C4-2B (cell line): ENCODE results near the gene MYBPC1.

Experiments used
- ZFX ChIP-seq: fragments of 450-650 bp; IDR thresholded peaks from 2 replicates; pipeline ENCODE4 v1.6.1; 2017
- TF ChIP-seq, protein P1 (sequence below): fragments of 450-650 bp; conservative IDR thresholded peaks from 2 replicates; pipeline ENCODE4 v1.5.1; 2017; ENCODE audit warnings: mild to moderate bottlenecking

DNA sequence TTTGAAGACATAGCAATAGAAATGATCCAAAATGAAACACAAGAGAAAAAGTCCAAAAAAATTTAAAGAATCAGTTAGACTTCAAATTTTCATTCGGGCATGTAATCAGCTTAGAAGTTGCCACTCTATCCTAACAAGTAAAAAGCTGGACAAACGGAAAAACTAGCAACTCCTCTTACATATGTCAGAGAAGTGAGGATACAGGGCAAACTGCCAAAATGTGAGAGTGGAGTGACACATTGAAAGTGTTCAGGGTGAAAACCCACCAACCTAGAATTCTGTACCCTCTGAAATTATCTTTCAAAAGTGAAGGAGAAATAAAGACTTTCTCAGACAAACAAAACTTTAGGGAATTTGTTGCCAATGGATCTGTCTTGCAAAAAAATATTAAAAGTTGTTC lies 60.6 kb downstream of the MYBPC1 start:
- TF ChIP-seq, protein P1, sequence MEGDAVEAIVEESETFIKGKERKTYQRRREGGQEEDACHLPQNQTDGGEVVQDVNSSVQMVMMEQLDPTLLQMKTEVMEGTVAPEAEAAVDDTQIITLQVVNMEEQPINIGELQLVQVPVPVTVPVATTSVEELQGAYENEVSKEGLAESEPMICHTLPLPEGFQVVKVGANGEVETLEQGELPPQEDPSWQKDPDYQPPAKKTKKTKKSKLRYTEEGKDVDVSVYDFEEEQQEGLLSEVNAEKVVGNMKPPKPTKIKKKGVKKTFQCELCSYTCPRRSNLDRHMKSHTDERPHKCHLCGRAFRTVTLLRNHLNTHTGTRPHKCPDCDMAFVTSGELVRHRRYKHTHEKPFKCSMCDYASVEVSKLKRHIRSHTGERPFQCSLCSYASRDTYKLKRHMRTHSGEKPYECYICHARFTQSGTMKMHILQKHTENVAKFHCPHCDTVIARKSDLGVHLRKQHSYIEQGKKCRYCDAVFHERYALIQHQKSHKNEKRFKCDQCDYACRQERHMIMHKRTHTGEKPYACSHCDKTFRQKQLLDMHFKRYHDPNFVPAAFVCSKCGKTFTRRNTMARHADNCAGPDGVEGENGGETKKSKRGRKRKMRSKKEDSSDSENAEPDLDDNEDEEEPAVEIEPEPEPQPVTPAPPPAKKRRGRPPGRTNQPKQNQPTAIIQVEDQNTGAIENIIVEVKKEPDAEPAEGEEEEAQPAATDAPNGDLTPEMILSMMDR: no peak
- TF ChIP-seq ZFX: no peak
